Measurements from ENCODE around the gene AK5. TPM values are rescaled to one million over a fixed set of nuclear protein-coding genes. Genes with fewer than 3 reads are reported as not detected.

The AK5 gene
- total RNA-seq, 1 donor from 2014 or later: not detected

GRCh38 chr1:77333501-77333900 is 51.7 kb downstream of the AK5 start:
- no peaks in the 10 kb centered on the region for H3K4me1 Mint-ChIP-seq (ENCODE audit: unreplicated experiment)
- H3K27ac Mint-ChIP-seq (ENCODE audit: unreplicated experiment): no peak overlapping the region
- H3K27me3 Mint-ChIP-seq (ENCODE audit: unreplicated experiment): no peaks in the 10 kb centered on the region
- H3K4me3 Mint-ChIP-seq (ENCODE audit: unreplicated experiment): no peak overlapping the region
- no peaks in the 10 kb centered on the region for H3K9me3 Mint-ChIP-seq (ENCODE audit: unreplicated experiment)
- TF ChIP-seq CTCF (IDR thresholded peaks at IDR 0.05; ENCODE audit: unreplicated experiment): no peak
- DNase-seq (ENCODE audit: low spot score): no peak
- H3K36me3 Mint-ChIP-seq (ENCODE audit: low read depth, unreplicated experiment): no peaks in the 10 kb centered on the region

GRCh38 chr1:77336729-77337128 is 54.9 kb downstream of the AK5 start:
- H3K9me3 Mint-ChIP-seq (ENCODE audit: unreplicated experiment): no peaks in the 10 kb centered on the region
- H3K36me3 Mint-ChIP-seq (ENCODE audit: low read depth, unreplicated experiment): no peaks in the 10 kb centered on the region
- no peak for TF ChIP-seq CTCF (IDR thresholded peaks at IDR 0.05; ENCODE audit: unreplicated experiment)
- H3K27me3 Mint-ChIP-seq (ENCODE audit: unreplicated experiment): no peaks in the 10 kb centered on the region
- no peak overlapping the region for H3K4me3 Mint-ChIP-seq (ENCODE audit: unreplicated experiment)
- H3K27ac Mint-ChIP-seq (ENCODE audit: unreplicated experiment): no peak overlapping the region
- no peak for DNase-seq (ENCODE audit: low spot score)
- H3K4me1 Mint-ChIP-seq (ENCODE audit: unreplicated experiment): no peaks in the 10 kb centered on the region

- Mint-ChIP-seq H3K9me3 (ENCODE audit: unreplicated experiment) (no peaks in the 10 kb centered on the region), H3K4me3 (ENCODE audit: unreplicated experiment) (no peak overlapping the region), H3K4me1 (ENCODE audit: unreplicated experiment) (no peaks in the 10 kb centered on the region), H3K36me3 (ENCODE audit: low read depth, unreplicated experiment) (no peaks in the 10 kb centered on the region), H3K27ac (ENCODE audit: unreplicated experiment) (no peak overlapping the region), H3K27me3 (ENCODE audit: unreplicated experiment) (no peaks in the 10 kb centered on the region)
- DNase-seq (ENCODE audit: low spot score): no peak
- TF ChIP-seq CTCF (IDR thresholded peaks at IDR 0.05; ENCODE audit: unreplicated experiment): no peak
Measured at GRCh38 chr1:77339326-77339725, 57.5 kb downstream of the AK5 start.

- no peak for DNase-seq (ENCODE audit: low spot score)
- Mint-ChIP-seq H3K27ac (ENCODE audit: unreplicated experiment) (no peak overlapping the region), H3K27me3 (ENCODE audit: unreplicated experiment) (no peaks in the 10 kb centered on the region), H3K9me3 (ENCODE audit: unreplicated experiment) (no peaks in the 10 kb centered on the region), H3K4me3 (ENCODE audit: unreplicated experiment) (no peak overlapping the region), H3K4me1 (ENCODE audit: unreplicated experiment) (no peaks in the 10 kb centered on the region), H3K36me3 (ENCODE audit: low read depth, unreplicated experiment) (no peaks in the 10 kb centered on the region)
- TF ChIP-seq CTCF (IDR thresholded peaks at IDR 0.05; ENCODE audit: unreplicated experiment): no peak
Measured at GRCh38 chr1:77341195-77341594, 59.4 kb downstream of the AK5 start.

- Mint-ChIP-seq H3K27me3 (ENCODE audit: unreplicated experiment) (no peaks in the 10 kb centered on the region), H3K4me1 (ENCODE audit: unreplicated experiment) (no peaks in the 10 kb centered on the region), H3K4me3 (ENCODE audit: unreplicated experiment) (no peak overlapping the region), H3K9me3 (ENCODE audit: unreplicated experiment) (no peaks in the 10 kb centered on the region), H3K36me3 (ENCODE audit: low read depth, unreplicated experiment) (no peaks in the 10 kb centered on the region), H3K27ac (ENCODE audit: unreplicated experiment) (no peak overlapping the region)
- no peak for DNase-seq (ENCODE audit: low spot score)
- no peak for TF ChIP-seq CTCF (IDR thresholded peaks at IDR 0.05; ENCODE audit: unreplicated experiment)
Measured at GRCh38 chr1:77342745-77343144, 60.9 kb downstream of the AK5 start.

Data from endothelial cell (in vitro differentiated cells).